ENCODE measurements around the gene SLC25A20. TPM values are rescaled to one million over a fixed set of nuclear protein-coding genes. Genes with fewer than 3 reads are reported as not detected.

The SLC25A20 gene
- total RNA-seq, 2 donors from 2014 or later: 6.9 to 14.5 TPM

DNA sequence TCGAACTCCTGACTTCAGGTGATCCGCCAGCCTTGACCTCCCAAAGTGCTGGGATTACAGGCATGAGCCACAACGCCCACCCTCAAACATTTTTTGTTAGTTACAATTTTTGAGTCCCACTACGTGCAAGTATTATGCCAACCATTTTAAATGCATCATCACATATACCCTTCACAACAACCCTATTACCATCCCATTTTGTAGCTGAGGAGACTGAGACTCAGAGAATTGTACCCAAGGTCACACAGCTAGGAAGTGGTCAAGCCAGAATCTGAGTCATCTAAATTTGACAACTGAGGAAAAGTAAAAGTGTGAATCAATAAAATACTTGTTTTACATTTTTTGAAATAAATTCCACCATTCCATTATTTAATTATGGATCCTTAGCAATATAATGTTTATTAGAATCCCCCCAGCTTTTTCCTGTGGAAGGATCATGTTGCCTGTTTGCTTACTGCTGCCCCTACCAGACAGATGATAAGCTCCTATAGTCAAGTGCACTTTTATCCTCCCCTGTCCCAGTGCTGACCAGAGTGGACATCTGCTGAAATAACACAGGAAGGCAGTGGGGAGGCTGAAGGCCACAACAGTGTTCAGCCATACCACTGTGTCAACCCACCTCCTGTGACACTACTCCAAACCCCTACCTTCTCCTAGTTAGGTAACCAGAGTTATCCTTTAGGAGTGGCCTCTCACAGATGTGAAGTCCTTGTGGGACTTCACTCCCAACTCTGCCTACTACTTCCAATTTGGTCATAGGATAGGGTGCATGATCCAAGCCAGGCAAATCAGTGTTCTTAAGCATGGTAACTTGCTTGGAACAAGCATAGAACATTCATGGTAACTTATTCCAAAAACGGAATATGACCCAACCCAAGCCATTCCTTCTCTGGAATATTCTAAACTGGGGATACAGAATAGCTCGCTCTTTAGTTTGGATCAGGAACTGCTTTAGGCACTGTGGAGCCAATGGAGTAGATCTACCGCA lies 79.2 kb downstream of the SLC25A20 start:
- Mint-ChIP-seq H3K27ac (no peak overlapping the region), H3K27me3 (no peaks in the 10 kb centered on the region), H3K4me3 (no peak overlapping the region), H3K4me1 (peaks cover 18% of the 10 kb centered on the region), H3K36me3 (ENCODE audit: low read depth) (peaks cover 3% of the 10 kb centered on the region)
- DNase-seq (no peak), ATAC-seq (no peak)
- H3K9me3 ChIP-seq (ENCODE audit: control insufficient read depth, low read length, poor library complexity, severe bottlenecking): no peaks in the 10 kb centered on the region

GRCh38 chr3:48811524-48811923 lies 87.2 kb downstream of the SLC25A20 start:
- peak overlapping the region; percentile 65 for H3K27ac Mint-ChIP-seq
- DNase-seq (no peak), ATAC-seq (no peak)
- no peak overlapping the region for H3K4me3 Mint-ChIP-seq
- peaks cover 3% of the 10 kb centered on the region for H3K36me3 Mint-ChIP-seq (ENCODE audit: low read depth)
- H3K27me3 Mint-ChIP-seq: no peaks in the 10 kb centered on the region
- peaks cover 7% of the 10 kb centered on the region for H3K4me1 Mint-ChIP-seq
- no peaks in the 10 kb centered on the region for H3K9me3 ChIP-seq (ENCODE audit: control insufficient read depth, low read length, poor library complexity, severe bottlenecking)

Other genes starting within 250 kb of the SLC25A20 start
- gene CELSR3, start 236.0 kb downstream of the SLC25A20 start, total RNA-seq: 1 to 10 TPM; 6.0 to 6.9 TPM
- gene NCKIPSD, start 213.0 kb downstream of the SLC25A20 start, total RNA-seq: 10 to 100 TPM; 14.6 to 17.2 TPM
- 100 to 1,000 TPM in 1 of 2 donors, 10 to 100 TPM in 1; 93.7 to 116 TPM for gene IP6K2, start 181.7 kb downstream of the SLC25A20 start, total RNA-seq
- gene PRKAR2A, start 51.0 kb downstream of the SLC25A20 start, total RNA-seq: 10 to 100 TPM; 30.8 to 40.4 TPM
- 100 to 1,000 TPM; 166 to 201 TPM for gene ARIH2, start 20.0 kb upstream of the SLC25A20 start, total RNA-seq
- gene P4HTM, start 91.4 kb upstream of the SLC25A20 start, total RNA-seq: 10 to 100 TPM; 37.8 to 43.2 TPM
- gene WDR6, start 108.5 kb upstream of the SLC25A20 start, total RNA-seq: 100 to 1,000 TPM; 181 to 202 TPM
- gene DALRD3, start 119.7 kb upstream of the SLC25A20 start, total RNA-seq: 10 to 100 TPM; 21.2 to 27.4 TPM
- 10 to 100 TPM; 61.3 to 62.9 TPM for gene NDUFAF3, start 123.2 kb upstream of the SLC25A20 start, total RNA-seq
- 100 to 1,000 TPM in 1 of 2 donors, 10 to 100 TPM in 1; 96.8 to 108 TPM for gene IMPDH2, start 130.5 kb upstream of the SLC25A20 start, total RNA-seq
- gene QRICH1, start 195.2 kb upstream of the SLC25A20 start, total RNA-seq: 100 to 1,000 TPM; 196 to 206 TPM
- 100 to 1,000 TPM; 214 to 269 TPM for gene QARS1, start 205.9 kb upstream of the SLC25A20 start, total RNA-seq
- gene USP19, start 221.9 kb upstream of the SLC25A20 start, total RNA-seq: 10 to 100 TPM; 51.4 to 56.6 TPM
- 1 to 10 TPM in 1 of 2 donors, under 1 TPM in 1; 0.65 to 3.3 TPM for gene LAMB2, start 234.2 kb upstream of the SLC25A20 start, total RNA-seq

Data from T-helper 17 cell (primary cell).